Esophagus squamous epithelium (tissue), 4 donors: ENCODE measurements around the gene CACNA1H.
"Not testable (repeated sequence)": the region's sequence is repeated elsewhere in the genome, so short reads cannot be mapped to it uniquely, and the experiment has no call there.

ENCODE experiments used
- CTCF ChIP-seq, 6 experiments: fragments of 450-650 bp in 4 of 6; fragments of 200-600 bp in 2 of 6; sonication (generic) in 2 of 6; IDR thresholded peaks; one replicate each; pipeline ENCODE4 v1.5.1; 2016 to 2019; ENCODE audit warnings: antibody characterized with exemption in 6 of 6, mild to moderate bottlenecking in 4 of 6, moderate library complexity in 4 of 6
- POLR2A ChIP-seq, 4 donors: fragments of 450-650 bp; IDR thresholded peaks; one replicate each; pipeline ENCODE4 v1.6.1; 2017; ENCODE audit warnings: antibody characterized with exemption in 4 of 4, mild to moderate bottlenecking in 4 of 4, moderate library complexity in 3 of 4

- TF ChIP-seq CTCF, POLR2A (IDR thresholded peaks at IDR 0.05): not testable (repeated sequence)
Measured at GRCh38 chr16:1225728-1226311, 72.9 kb downstream of the CACNA1H start.
